Activated CD8-positive, alpha-beta T cell treated with anti-CD3 and anti-CD28 coated beads, Interleukin-2, amount 10 ng/mL, durations not matched to agents 7 days and 5 days (primary cell): ENCODE results near the gene ATP4A. TPM values are rescaled to one million over a fixed set of nuclear protein-coding genes. Genes with fewer than 3 reads are reported as not detected.
A peak's percentile ranks its signal among the peaks of the same experiment; 100 is the strongest.

Experiments used
- ATAC-seq: fragments of 150-1000 bp; cut with Tn5 transposase; one replicate; pipeline ENCODE4 v1.10.0; 2021; ENCODE audit warnings: moderate library complexity
- CTCF ChIA-PET: fragments of 350-600 bp; sonication (Branson Sonifier 250); formaldehyde crosslinking; loops from one replicate; lab custom pipeline; 2021; ENCODE audit warnings: antibody characterized with exemption; lab: Charles Lee
- POLR2A ChIA-PET: fragments of 350-600 bp; sonication (Branson Sonifier 250); formaldehyde crosslinking; loops from one replicate; lab custom pipeline; 2021; ENCODE audit warnings: antibody characterized with exemption; lab: Charles Lee
- DNase-seq: peaks from one replicate; pipeline ENCODE4 v3.0.0-alpha.2; 2020
- H3K27ac Mint-ChIP-seq: one replicate; pipeline ENCODE4 v1.8.0; 2021; ENCODE audit warnings: mild to moderate bottlenecking, mixed read lengths
- H3K27me3 Mint-ChIP-seq: one replicate; pipeline ENCODE4 v1.8.0; 2021; ENCODE audit warnings: low read depth, mixed read lengths
- H3K36me3 Mint-ChIP-seq: one replicate; pipeline ENCODE4 v1.8.0; 2021; ENCODE audit warnings: low read depth, mixed read lengths
- H3K4me1 Mint-ChIP-seq: one replicate; pipeline ENCODE4 v1.8.0; 2021; ENCODE audit warnings: low read depth, mixed read lengths
- H3K4me3 Mint-ChIP-seq: one replicate; pipeline ENCODE4 v1.8.0; 2021; ENCODE audit warnings: mild to moderate bottlenecking, mixed read lengths
- H3K9me3 Mint-ChIP-seq: one replicate; pipeline ENCODE4 v1.8.0; 2022; ENCODE audit warnings: mixed read lengths; ENCODE audit not compliant: insufficient read depth
- total RNA-seq, 2 experiments: library from RNA; stranded (reverse); gene quantifications; one replicate each; pipeline ENCODE4 v1.2.3, GENCODE V29; 2021

Gene ATP4A
- total RNA-seq, 2 experiments from 2014 or later, result not detected

GRCh38 chr19:35556846-35557538, 6.5 kb downstream of the ATP4A start:
- H3K4me3 Mint-ChIP-seq, result no peak overlapping the region
- no peak for DNase-seq
- no peak overlapping the region for H3K27ac Mint-ChIP-seq
- no peaks in the 10 kb centered on the region for H3K9me3 Mint-ChIP-seq
- no peak for ATAC-seq
- ChIA-PET POLR2A (no interaction called here), CTCF (interaction anchor here (0.7 to 1.6 kb wide), 7 partner anchors 9 to 138 kb away, joined by 3 to 6 read pairs (median 4); partner anchors contain the start of gene COX6B1)
- H3K27me3 Mint-ChIP-seq, result peaks cover 29% of the 10 kb centered on the region
- H3K36me3 Mint-ChIP-seq, result no peaks in the 10 kb centered on the region
- H3K4me1 Mint-ChIP-seq, result peaks cover 8% of the 10 kb centered on the region

GRCh38 chr19:35556025-35556590, 7.3 kb downstream of the ATP4A start:
- Mint-ChIP-seq H3K36me3 (no peaks in the 10 kb centered on the region), H3K27me3 (peaks cover 24% of the 10 kb centered on the region), H3K27ac (no peak overlapping the region), H3K4me1 (peaks cover 8% of the 10 kb centered on the region), H3K9me3 (no peaks in the 10 kb centered on the region), H3K4me3 (no peak overlapping the region)
- POLR2A ChIA-PET, result no interaction called here
- DNase-seq, result no peak
- CTCF ChIA-PET, result interaction anchor here (0.7 to 1.0 kb wide), 4 partner anchors 9 to 92 kb away, joined by 3 to 5 read pairs (median 4); partner anchors contain the start of gene COX6B1
- ATAC-seq, result no peak

- no peaks in the 10 kb centered on the region for H3K36me3 Mint-ChIP-seq
- peaks cover 8% of the 10 kb centered on the region for H3K4me1 Mint-ChIP-seq
- ChIA-PET CTCF (interaction anchor here (1.0 to 1.7 kb wide), 4 partner anchors 8 to 93 kb away, joined by 3 to 6 read pairs (median 5); partner anchors contain the start of gene COX6B1), POLR2A (no interaction called here)
- H3K27me3 Mint-ChIP-seq, result peaks cover 19% of the 10 kb centered on the region
- ATAC-seq (no peak), DNase-seq (no peak)
- no peak overlapping the region for H3K27ac Mint-ChIP-seq
- H3K9me3 Mint-ChIP-seq, result no peaks in the 10 kb centered on the region
- no peak overlapping the region for H3K4me3 Mint-ChIP-seq
Measured at GRCh38 chr19:35555301-35556005, 8.0 kb downstream of the ATP4A start.

GRCh38 chr19:35554076-35554475, 9.4 kb downstream of the ATP4A start:
- Mint-ChIP-seq H3K9me3 (no peaks in the 10 kb centered on the region), H3K4me3 (no peak overlapping the region), H3K4me1 (peaks cover 9% of the 10 kb centered on the region), H3K36me3 (no peaks in the 10 kb centered on the region), H3K27ac (no peak overlapping the region), H3K27me3 (peaks cover 14% of the 10 kb centered on the region)
- DNase-seq (no peak), ATAC-seq (no peak)
- ChIA-PET POLR2A (no interaction called here), CTCF (interaction anchor here (1.7 kb wide), 1 partner anchor 38 kb away, joined by 6 read pairs; no protein-coding TSS in a partner anchor)

GRCh38 chr19:35553385-35554000, 10.0 kb downstream of the ATP4A start:
- DNase-seq (no peak), ATAC-seq (no peak)
- ChIA-PET POLR2A (no interaction called here), CTCF (interaction anchor here (1.7 kb wide), 1 partner anchor 39 kb away, joined by 6 read pairs; no protein-coding TSS in a partner anchor)
- no peak overlapping the region for H3K27ac Mint-ChIP-seq
- no peaks in the 10 kb centered on the region for H3K36me3 Mint-ChIP-seq
- H3K4me3 Mint-ChIP-seq, result no peak overlapping the region
- H3K9me3 Mint-ChIP-seq, result no peaks in the 10 kb centered on the region
- peaks cover 8% of the 10 kb centered on the region for H3K4me1 Mint-ChIP-seq
- peaks cover 11% of the 10 kb centered on the region for H3K27me3 Mint-ChIP-seq

- ChIA-PET POLR2A (no interaction called here), CTCF (no interaction called here)
- ATAC-seq (no peak), DNase-seq (no peak)
- H3K27ac Mint-ChIP-seq, result no peak overlapping the region
- H3K4me3 Mint-ChIP-seq, result no peak overlapping the region
- H3K27me3 Mint-ChIP-seq, result peaks cover 9% of the 10 kb centered on the region
- H3K36me3 Mint-ChIP-seq, result no peaks in the 10 kb centered on the region
- H3K9me3 Mint-ChIP-seq, result no peaks in the 10 kb centered on the region
- peaks cover 5% of the 10 kb centered on the region for H3K4me1 Mint-ChIP-seq
Measured at GRCh38 chr19:35552534-35553384, 10.7 kb downstream of the ATP4A start.

GRCh38 chr19:35551091-35551810, 12.2 kb downstream of the ATP4A start:
- no peak for DNase-seq
- POLR2A ChIA-PET, result interaction anchor here (0.6 kb wide), 1 partner anchor 615 kb away, joined by 3 read pairs; no protein-coding TSS in a partner anchor
- Mint-ChIP-seq H3K9me3 (no peaks in the 10 kb centered on the region), H3K27ac (no peak overlapping the region), H3K4me3 (no peak overlapping the region), H3K36me3 (no peaks in the 10 kb centered on the region), H3K4me1 (peaks cover 13% of the 10 kb centered on the region), H3K27me3 (peaks cover 2% of the 10 kb centered on the region)
- no peak for ATAC-seq
- CTCF ChIA-PET, result no interaction called here

GRCh38 chr19:35549879-35550523, 13.5 kb downstream of the ATP4A start:
- ATAC-seq, result no peak
- Mint-ChIP-seq H3K9me3 (no peaks in the 10 kb centered on the region), H3K27ac (no peak overlapping the region), H3K4me3 (no peak overlapping the region), H3K27me3 (no peaks in the 10 kb centered on the region), H3K36me3 (no peaks in the 10 kb centered on the region), H3K4me1 (peaks cover 15% of the 10 kb centered on the region)
- DNase-seq, result no peak
- ChIA-PET POLR2A (no interaction called here), CTCF (interaction anchor here (0.7 to 1.6 kb wide), 6 partner anchors 13 to 270 kb away, joined by 3 to 5 read pairs (median 3); partner anchors contain the start of genes ATP4A, COX6B1, PSENEN and U2AF1L4)

GRCh38 chr19:35549174-35549788, 14.2 kb downstream of the ATP4A start:
- no peaks in the 10 kb centered on the region for H3K27me3 Mint-ChIP-seq
- H3K9me3 Mint-ChIP-seq, result no peaks in the 10 kb centered on the region
- peak; percentile 75 for DNase-seq
- CTCF ChIA-PET, result interaction anchor here (0.7 to 2.1 kb wide), 26 partner anchors 8 to 271 kb away, joined by 3 to 12 read pairs (median 4); partner anchors contain the start of genes ATP4A, COX6B1, HAUS5 and PSENEN
- no peak overlapping the region for H3K27ac Mint-ChIP-seq
- POLR2A ChIA-PET, result no interaction called here
- ATAC-seq, result no peak
- H3K4me1 Mint-ChIP-seq, result peaks cover 21% of the 10 kb centered on the region
- H3K4me3 Mint-ChIP-seq, result no peak overlapping the region
- peaks cover 5% of the 10 kb centered on the region for H3K36me3 Mint-ChIP-seq

GRCh38 chr19:35546532-35546931, 16.9 kb downstream of the ATP4A start:
- H3K4me1 Mint-ChIP-seq, result peaks cover 30% of the 10 kb centered on the region

More at GRCh38 chr19:35546532-35546931, 16.9 kb downstream of the ATP4A start:
- ATAC-seq (no peak), DNase-seq (no peak)
- H3K4me3 Mint-ChIP-seq, result peak overlapping the region; percentile 93
- peaks cover 12% of the 10 kb centered on the region for H3K36me3 Mint-ChIP-seq
- no peaks in the 10 kb centered on the region for H3K27me3 Mint-ChIP-seq
- ChIA-PET POLR2A (interaction anchor here (1.4 kb wide), 1 partner anchor 102 kb away, joined by 5 read pairs; the partner anchor contains the start of gene COX6B1), CTCF (no interaction called here)
- H3K27ac Mint-ChIP-seq, result peak overlapping the region; percentile 91
- no peaks in the 10 kb centered on the region for H3K9me3 Mint-ChIP-seq
